Activated CD8-positive, alpha-beta memory T cell treated with anti-CD3 and anti-CD28 coated beads for 4 hours (primary cell): ENCODE measurements around the gene NASP.

Source experiments
- DNase-seq, 2 donors: peaks; one replicate each; pipeline ENCODE4 v3.0.0-alpha.2; 2020; ENCODE audit warnings: low read depth in 2 of 2

The NASP gene

GRCh38 chr1:45583666-45584350 lies at the start of gene NASP:
NASP (plus strand) TSS chr1:45584041; CDS start chr1:45584147, 106 bp downstream.
- peak; percentile 81 to 89 for DNase-seq

- DNase-seq = no peak
Measured at GRCh38 chr1:45535988-45536766, 47.7 kb upstream of the NASP start.

GRCh38 chr1:45536886-45537285 lies 47.0 kb upstream of the NASP start:
- no peak for DNase-seq

- no peak for DNase-seq
Measured at GRCh38 chr1:45541193-45541592, 42.6 kb upstream of the NASP start.

GRCh38 chr1:45542591-45542990 lies 41.2 kb upstream of the NASP start:
- no peak for DNase-seq

- peak; percentile 58 to 69 for DNase-seq
Measured at GRCh38 chr1:45543581-45544417, 40.0 kb upstream of the NASP start.

- no peak for DNase-seq
Measured at GRCh38 chr1:45544530-45544929, 39.3 kb upstream of the NASP start.

- DNase-seq = no peak
Measured at GRCh38 chr1:45545019-45545493, 38.8 kb upstream of the NASP start.

- DNase-seq = no peak
Measured at GRCh38 chr1:45545553-45546310, 38.1 kb upstream of the NASP start.

GRCh38 chr1:45550401-45551351 lies 33.2 kb upstream of the NASP start, which contains the start of gene AKR1A1:
AKR1A1 (plus strand) TSS chr1:45550826; CDS start chr1:45561795, 10,969 bp downstream.
- peak; percentile 69 to 78 for DNase-seq

- DNase-seq = no peak
Measured at GRCh38 chr1:45551684-45552083, 32.2 kb upstream of the NASP start.

GRCh38 chr1:45552331-45552730 lies 31.5 kb upstream of the NASP start:
- DNase-seq = no peak

- DNase-seq = no peak
Measured at GRCh38 chr1:45554198-45554597, 29.6 kb upstream of the NASP start.

GRCh38 chr1:45557422-45557944 lies 26.4 kb upstream of the NASP start:
- DNase-seq = no peak

GRCh38 chr1:45563843-45564242 lies 20.0 kb upstream of the NASP start:
- no peak for DNase-seq

GRCh38 chr1:45566722-45567121 lies 17.1 kb upstream of the NASP start:
- DNase-seq = no peak

- DNase-seq = no peak
Measured at GRCh38 chr1:45567911-45568310, 15.9 kb upstream of the NASP start.

- DNase-seq = no peak
Measured at GRCh38 chr1:45568421-45568820, 15.4 kb upstream of the NASP start.

- DNase-seq = no peak
Measured at GRCh38 chr1:45569571-45569961, 14.3 kb upstream of the NASP start.
